ENCODE results near the gene GH1.

Gene GH1

DNA sequence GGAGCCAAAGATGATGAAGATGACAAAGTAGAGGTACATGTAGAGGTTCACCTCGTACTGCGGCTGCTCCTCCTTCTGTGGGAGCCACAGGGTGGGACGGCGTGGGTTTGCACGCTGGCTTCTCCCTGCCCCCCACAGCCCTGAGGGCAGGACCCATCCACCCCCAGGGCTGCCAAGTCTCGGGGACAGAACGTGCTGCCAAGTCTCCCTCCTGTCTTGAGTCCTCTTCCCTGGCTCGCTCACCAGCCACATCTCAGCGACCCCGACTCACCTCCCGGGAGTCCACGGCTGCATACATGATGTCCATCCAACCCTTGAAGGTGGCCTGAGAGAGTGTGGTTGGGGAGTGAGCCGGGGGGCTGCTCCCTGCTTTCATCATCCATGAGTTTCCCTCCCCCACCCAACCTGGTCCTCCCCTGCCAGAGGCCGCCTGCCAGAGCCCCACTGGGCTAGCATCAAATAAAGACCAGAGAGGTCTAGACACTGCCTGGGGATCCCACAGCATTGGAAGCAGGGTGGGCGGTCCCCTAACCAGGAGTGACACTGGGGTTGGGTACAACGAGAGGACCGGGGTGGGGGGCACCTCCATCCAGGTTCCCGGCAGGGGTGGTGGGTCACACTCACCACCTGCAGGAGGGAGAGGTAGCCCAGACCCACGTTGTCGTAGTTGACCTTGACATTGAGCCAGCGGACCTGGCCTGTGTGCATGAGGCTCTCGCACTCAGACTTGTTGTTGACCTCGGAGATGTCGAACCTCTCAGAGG lies 26.3 kb upstream of the GH1 start:
- DNase-seq = no peak

DNA sequence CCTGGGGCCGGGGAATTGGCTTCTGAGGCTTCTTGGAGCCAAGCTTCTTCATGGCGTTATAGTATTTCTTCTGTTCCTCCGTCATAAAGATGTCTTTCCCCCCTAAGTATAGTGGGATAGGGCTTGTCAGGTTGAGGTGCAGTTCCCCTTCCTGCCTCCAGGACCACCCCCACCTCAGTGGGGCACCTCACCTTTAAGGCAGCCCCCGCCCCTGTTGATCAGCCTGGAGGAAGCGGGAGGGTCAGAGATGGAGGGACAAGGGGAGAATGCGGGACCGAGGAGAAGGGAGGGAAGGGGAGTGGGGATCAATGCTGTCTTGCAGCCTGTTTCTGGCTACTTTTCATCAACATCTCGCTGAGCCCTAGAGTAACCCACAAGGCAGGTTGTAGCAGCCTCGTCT lies 25.1 kb upstream of the GH1 start:
- no peak for DNase-seq

GRCh38 chr17:63942309-63942985 lies 23.8 kb upstream of the GH1 start:
- DNase-seq = no peak

DNA sequence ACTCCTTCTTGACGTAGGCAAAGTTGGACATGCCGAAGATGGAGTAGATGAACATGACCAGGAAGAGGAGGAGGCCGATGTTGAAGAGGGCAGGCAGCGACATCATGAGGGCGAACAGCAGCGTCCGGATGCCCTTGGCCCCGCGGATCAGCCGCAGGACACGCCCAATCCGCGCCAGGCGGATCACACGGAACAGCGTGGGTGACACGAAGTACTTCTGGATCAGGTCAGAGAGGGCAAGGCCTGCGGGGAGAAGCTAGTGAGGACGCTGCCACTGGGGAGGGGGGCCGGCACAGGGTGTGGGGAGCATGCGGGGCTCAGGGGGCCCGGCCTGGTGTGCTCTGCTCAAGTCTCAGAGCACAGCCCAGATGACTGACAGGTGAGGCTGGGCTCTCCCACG lies 23.1 kb upstream of the GH1 start:
- DNase-seq = no peak

DNA sequence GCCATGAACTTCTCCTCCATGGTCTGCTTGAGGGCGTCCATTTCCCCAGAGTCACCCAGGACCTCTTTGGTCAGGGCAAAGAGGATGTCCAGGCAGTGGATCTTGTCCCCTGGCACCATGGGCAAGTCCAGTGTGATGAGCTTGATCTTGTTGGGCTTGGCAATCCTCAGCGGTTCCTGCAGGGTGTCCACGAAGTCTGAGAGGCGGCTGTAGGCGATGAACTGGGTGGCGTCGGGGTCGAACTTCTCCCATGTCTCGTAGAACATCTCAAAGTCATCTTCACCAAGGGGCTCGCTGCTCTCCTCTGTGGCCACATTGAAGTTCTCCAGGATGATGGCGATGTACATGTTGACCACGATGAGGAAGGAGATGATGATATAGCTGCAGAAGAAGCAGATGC lies 22.5 kb upstream of the GH1 start:
- no peak for DNase-seq

GRCh38 chr17:63940584-63940983 lies 21.9 kb upstream of the GH1 start:
- DNase-seq = no peak

- DNase-seq = no peak
Measured at GRCh38 chr17:63939884-63940283, 21.2 kb upstream of the GH1 start.

DNA sequence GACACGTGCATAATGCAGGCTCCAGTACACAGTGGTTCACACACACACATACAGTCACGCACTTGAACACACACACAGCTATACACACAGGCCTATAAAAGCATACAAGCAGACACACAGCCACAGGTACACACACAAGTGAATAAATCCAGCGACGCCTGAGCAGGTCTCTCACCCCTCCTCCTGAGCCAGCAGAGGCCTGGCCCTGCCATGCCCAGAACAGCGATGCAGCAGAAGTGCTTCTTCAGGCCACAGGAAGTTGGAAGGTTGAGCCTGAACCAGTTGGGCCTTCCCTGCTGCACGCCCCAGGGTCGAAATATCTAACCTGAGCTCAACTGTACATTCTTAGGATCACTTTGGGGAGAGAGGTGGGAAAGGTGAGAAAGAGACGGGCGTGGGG lies 20.8 kb upstream of the GH1 start:
- DNase-seq = no peak

DNA sequence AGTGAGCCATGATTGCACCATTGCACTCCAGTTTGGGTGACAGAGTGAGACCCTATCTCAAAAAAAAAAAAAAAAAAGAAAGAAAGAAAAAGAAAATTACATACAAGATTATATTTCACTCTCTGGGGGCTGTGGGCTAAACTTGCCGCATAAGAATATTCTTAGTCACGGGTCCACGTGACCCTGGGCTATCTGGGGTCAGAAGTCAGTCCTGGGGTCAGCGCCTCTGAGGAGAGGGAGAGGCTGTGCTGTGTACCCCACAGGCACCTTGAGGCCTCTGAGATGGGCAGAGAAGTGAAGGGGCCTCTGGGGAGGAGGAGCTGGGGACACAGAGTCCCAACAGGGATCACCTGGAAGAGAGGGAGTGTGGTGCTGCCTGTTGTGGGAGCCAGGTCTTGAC lies 19.3 kb upstream of the GH1 start:
- no peak for DNase-seq

- DNase-seq = no peak
Measured at GRCh38 chr17:63937319-63937718, 18.7 kb upstream of the GH1 start.

GRCh38 chr17:63934183-63935112 lies 15.8 kb upstream of the GH1 start:
- DNase-seq = no peak

DNA sequence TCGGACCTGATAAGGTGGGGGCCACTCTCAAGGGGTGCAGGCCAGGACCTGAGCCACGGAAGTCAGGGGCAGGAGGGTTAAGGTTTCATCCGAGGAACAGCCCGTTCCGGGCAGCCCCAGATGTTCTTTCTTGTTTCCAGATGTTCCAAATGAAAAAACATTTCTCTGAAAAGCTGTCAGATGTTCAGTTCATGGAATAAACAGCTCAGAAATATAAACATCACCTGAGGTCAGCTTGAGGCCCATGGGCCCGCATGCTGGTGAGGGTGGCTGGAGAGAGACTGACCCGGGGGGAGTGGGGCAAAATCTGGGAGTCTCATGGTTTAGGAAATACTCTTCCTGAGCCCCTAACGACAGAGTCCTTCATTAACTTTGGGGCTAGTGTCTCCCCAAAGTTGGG lies 15.0 kb upstream of the GH1 start:
- DNase-seq = no peak

DNA sequence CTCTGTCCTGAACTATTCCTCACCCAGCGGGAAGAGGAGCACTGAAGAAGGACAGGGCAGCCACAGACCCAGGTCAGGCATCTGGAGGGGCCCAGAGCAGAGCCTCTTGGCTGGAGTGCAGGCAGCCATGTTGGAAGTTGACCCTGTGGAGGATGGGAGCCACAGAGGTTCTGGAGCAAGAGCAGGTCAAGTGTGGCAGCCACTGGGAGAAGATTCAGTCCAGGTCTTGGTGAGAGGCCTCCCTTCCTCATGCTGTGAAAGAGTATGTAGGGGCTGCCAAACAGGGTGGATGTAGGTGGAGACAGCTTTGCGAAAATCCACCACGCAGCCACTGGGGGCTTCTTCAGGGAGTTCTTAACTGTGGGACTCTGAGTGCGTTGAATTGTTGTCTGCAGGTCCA lies 14.1 kb upstream of the GH1 start:
- no peak for DNase-seq

DNA sequence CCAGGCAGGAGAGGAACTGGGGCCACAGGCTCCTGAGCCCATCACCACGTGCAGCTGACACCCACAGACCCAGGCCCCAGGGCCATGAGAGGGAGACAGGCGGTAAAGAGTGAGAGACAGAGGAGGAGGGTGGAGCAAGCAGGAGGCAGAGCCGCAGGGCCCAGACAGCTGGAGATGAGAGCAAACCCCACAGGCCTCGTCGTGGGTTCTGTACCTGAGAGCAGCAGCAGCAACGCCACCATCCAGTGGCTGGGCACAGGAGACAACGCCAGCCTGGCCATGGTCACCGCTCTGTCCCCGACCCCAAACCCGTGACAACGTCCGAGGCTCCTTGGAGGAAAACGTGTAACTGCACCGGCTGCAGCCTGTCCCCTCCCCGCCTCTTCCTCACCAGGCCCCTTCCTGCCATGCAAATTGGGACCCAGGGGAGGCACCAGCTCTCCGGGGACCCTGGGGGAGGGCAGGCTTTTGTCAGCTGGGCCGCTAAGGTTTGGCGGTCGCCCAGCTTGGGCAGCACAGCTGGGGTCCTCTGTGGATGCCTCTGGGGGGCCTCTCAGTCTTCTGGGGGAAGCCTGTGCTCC lies 13.4 kb upstream of the GH1 start, which contains the start of gene CD79B:
TSS of gene CD79B (minus strand) at position 351 of the 581 bp plus-strand sequence. CDS start at position 281, 70 bp downstream.
- no peak for DNase-seq

GRCh38 chr17:63930951-63931575 lies 12.4 kb upstream of the GH1 start:
- DNase-seq = no peak

DNA sequence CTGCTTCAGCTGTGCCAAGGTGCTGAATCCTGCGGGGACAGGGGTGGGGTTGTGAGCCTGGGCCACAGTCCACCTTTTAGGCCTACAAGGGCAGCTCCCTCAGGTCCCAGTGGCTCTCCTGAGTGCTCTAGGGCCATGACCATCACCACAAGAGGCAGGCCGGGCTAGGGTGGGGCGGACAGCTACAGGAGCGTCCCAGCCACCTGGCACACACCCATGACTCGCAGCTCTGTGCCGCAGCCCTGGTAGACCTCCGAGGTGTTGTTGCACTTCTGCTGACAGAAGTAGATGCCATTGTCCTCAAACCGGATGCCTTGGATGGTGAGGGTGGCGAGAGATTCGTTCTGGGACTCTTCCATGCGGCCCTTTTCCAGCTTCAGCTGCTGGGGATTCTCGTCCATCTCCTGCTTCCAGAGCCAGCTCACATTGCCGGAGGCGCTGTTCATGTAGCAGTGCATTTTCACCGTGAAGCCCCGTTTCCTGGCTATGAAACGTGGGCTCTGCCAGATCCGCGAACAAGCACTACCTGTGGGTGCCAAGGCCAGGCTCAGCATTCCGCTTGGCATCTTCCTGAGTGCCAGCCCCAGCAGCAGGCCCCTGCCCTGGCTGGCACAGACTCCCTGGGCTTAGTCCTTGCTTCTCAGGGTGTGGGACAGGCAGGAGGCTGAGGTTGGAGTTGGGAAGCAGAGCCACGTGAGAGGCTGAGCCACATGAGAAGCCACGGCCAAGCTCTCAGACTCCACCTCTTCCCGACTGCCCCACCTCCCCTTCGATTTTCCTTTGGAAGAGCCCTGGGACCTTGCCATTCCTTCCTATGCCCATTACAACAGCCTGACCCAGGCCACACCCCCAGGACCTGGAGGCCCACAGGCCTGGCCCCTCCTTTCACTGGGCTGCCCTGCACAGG lies 11.5 kb upstream of the GH1 start:
- DNase-seq = no peak

DNA sequence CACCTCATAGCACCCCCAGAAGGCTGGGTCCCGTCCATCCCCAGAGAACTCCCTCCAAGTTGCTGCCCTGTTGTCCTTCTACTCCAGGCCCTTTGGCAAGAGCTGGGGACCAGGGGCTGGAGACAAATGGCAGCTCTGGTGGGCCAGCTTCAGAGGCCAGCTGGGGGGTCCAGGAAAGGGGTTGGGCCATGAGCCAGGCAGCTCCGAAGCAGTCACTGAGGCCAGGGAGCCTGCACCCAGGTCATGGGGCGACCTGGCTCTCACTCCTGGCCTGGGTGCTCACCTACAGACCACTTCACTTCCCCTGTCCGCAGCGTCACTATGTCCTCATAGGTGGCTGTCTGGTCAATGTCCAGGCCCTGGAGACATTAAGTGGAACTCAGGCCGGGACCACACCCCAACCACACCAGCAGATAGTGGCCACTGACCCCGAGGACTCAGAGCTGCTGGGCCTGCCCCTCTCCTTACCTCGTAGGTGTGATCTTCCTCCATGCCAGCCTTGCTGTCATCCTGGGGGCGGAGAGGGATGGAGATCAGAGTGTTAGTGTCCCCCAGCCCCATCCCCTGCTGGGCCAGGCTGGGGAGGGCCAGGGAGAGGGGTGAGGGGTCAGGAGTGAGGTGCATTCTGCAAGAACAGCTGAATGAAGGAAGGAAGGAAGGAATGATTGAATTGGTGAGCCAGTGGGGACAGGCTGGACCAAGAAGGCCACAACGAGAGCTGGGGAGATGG lies 10.5 kb upstream of the GH1 start:
- no peak for DNase-seq

- no peak for DNase-seq
Measured at GRCh38 chr17:63928172-63928666, 9.6 kb upstream of the GH1 start.

- no peak for DNase-seq
Measured at GRCh38 chr17:63927464-63928171, 9.0 kb upstream of the GH1 start.

- no peak for DNase-seq
Measured at GRCh38 chr17:63926164-63926563, 7.5 kb upstream of the GH1 start.

Data from DMS79 (cell line).